A673 (cell line): ENCODE measurements around the gene GUCY1A1. TPM values are rescaled to one million over a fixed set of nuclear protein-coding genes. Genes with fewer than 3 reads are reported as not detected.

ENCODE experiments used
- BruUV-seq: library from RNA; stranded (reverse); fragments of 400-500 nt; replicated peaks from 2 replicates; lab custom pipeline; 2021; lab: Mats Ljungman, UMichigan
- CTCF ChIA-PET: fragments of 300-600 bp; sonication (Branson Sonifier 250); formaldehyde crosslinking; loops from one replicate; lab custom pipeline; 2022; ENCODE audit warnings: antibody characterized with exemption; lab: Charles Lee
- POLR2A ChIA-PET: fragments of 300-600 bp; sonication (Branson Sonifier 250); formaldehyde crosslinking; loops from one replicate; lab custom pipeline; 2022; ENCODE audit warnings: antibody characterized with exemption; ENCODE audit not compliant: low non-redundant PET; lab: Charles Lee
- DNase-seq: peaks from one replicate; pipeline ENCODE4 v3.0.0-alpha.2; 2015; ENCODE audit warnings: low spot score
- H3K27ac ChIP-seq: fragments of 200-600 bp; sonication (generic); 2 replicates; pipeline ENCODE4 v1.5.1; 2016; ENCODE audit warnings: mixed run types, low read depth, mild to moderate bottlenecking, mixed read lengths, antibody characterized with exemption, low read length; ENCODE audit not compliant: poor library complexity, severe bottlenecking
- H3K27me3 ChIP-seq: fragments of 200-600 bp; sonication (generic); replicated peaks from 2 replicates; pipeline ENCODE4 v1.6.1; 2017; ENCODE audit warnings: mixed run types, low read depth, mild to moderate bottlenecking, mixed read lengths, antibody characterized with exemption, low read length; ENCODE audit not compliant: insufficient read depth, poor library complexity
- H3K36me3 ChIP-seq: fragments of 200-600 bp; sonication (generic); 2 replicates; pipeline ENCODE4 v1.6.1; 2016; ENCODE audit warnings: mixed run types, mild to moderate bottlenecking, mixed read lengths, antibody characterized with exemption, low read length; ENCODE audit not compliant: insufficient read depth, poor library complexity, severe bottlenecking
- H3K4me1 ChIP-seq: fragments of 200-600 bp; sonication (generic); 2 replicates; pipeline ENCODE4 v1.6.1; 2017; ENCODE audit warnings: mixed run types, mild to moderate bottlenecking, mixed read lengths, antibody characterized with exemption, low read length; ENCODE audit not compliant: insufficient read depth, poor library complexity, severe bottlenecking
- H3K4me3 ChIP-seq: fragments of 200-600 bp; sonication (generic); 2 replicates; pipeline ENCODE4 v1.5.1; 2016; ENCODE audit warnings: low read depth, mixed run types, mild to moderate bottlenecking, mixed read lengths, low read length; ENCODE audit not compliant: poor library complexity, severe bottlenecking
- H3K9me3 ChIP-seq: fragments of 200-600 bp; sonication (generic); 2 replicates; pipeline ENCODE4 v1.6.1; 2016; ENCODE audit warnings: mixed run types, low read depth, mild to moderate bottlenecking, mixed read lengths, antibody characterized with exemption, low read length; ENCODE audit not compliant: poor library complexity, severe bottlenecking
- CTCF ChIP-seq: fragments of 300-800, 200-600 bp; sonication (generic); conservative IDR thresholded peaks from 2 replicates; pipeline ENCODE4 v1.5.1; 2017; ENCODE audit warnings: low read depth, mild to moderate bottlenecking, antibody characterized with exemption, low read length, moderate library complexity, mixed read lengths
- EZH2 ChIP-seq: fragments of 200-600 bp; sonication (generic); IDR thresholded peaks from 2 replicates; pipeline ENCODE4 v1.6.1; 2017; ENCODE audit warnings: borderline replicate concordance, low read depth, mild to moderate bottlenecking, mixed read lengths, antibody characterized with exemption, low read length; ENCODE audit not compliant: poor library complexity, severe bottlenecking
- intact Hi-C: fragments of 100-400 bp; cut with micrococcal nuclease; formaldehyde crosslinking; loops from one replicate; pipeline ENCODE4 v1.10.0; 2022; ENCODE audit not compliant: unreplicated experiment
- total RNA-seq: library from RNA; stranded (reverse); gene quantifications from 2 replicates; pipeline ENCODE4 v1.2.3, GENCODE V29; 2021

Gene GUCY1A1
- total RNA-seq, 1 experiment from 2014 or later = 0.37 TPM

GRCh38 chr4:155708782-155709181 lies 42.1 kb downstream of the GUCY1A1 start:
- POLR2A ChIA-PET = no interaction called here
- no peak for DNase-seq
- Histone ChIP-seq H3K36me3 (no peaks in the 10 kb centered on the region), H3K27me3 (no peaks in the 10 kb centered on the region), H3K27ac (no peak overlapping the region), H3K9me3 (no peaks in the 10 kb centered on the region), H3K4me3 (no peak overlapping the region), H3K4me1 (no peaks in the 10 kb centered on the region)
- BruUV-seq = no TSS peak
- intact Hi-C loops = no loop called here
- TF ChIP-seq EZH2 = no peak
- no peak for TF ChIP-seq CTCF
- CTCF ChIA-PET = no interaction called here

GRCh38 chr4:155709918-155710317 lies 43.3 kb downstream of the GUCY1A1 start:
- Histone ChIP-seq H3K4me1 (no peaks in the 10 kb centered on the region), H3K4me3 (no peak overlapping the region), H3K36me3 (no peaks in the 10 kb centered on the region), H3K9me3 (no peaks in the 10 kb centered on the region), H3K27me3 (no peaks in the 10 kb centered on the region), H3K27ac (no peak overlapping the region)
- ChIA-PET CTCF (no interaction called here), POLR2A (no interaction called here)
- intact Hi-C loops = no loop called here
- no peak for DNase-seq
- no TSS peak for BruUV-seq
- TF ChIP-seq CTCF (no peak), EZH2 (no peak)

GRCh38 chr4:155711556-155711955 lies 44.9 kb downstream of the GUCY1A1 start:
- Histone ChIP-seq H3K36me3 (no peaks in the 10 kb centered on the region), H3K9me3 (no peaks in the 10 kb centered on the region), H3K4me3 (no peak overlapping the region), H3K27ac (no peak overlapping the region), H3K27me3 (no peaks in the 10 kb centered on the region), H3K4me1 (no peaks in the 10 kb centered on the region)
- intact Hi-C loops = no loop called here
- POLR2A ChIA-PET = no interaction called here
- CTCF ChIA-PET = no interaction called here
- TF ChIP-seq CTCF (no peak), EZH2 (no peak)
- no peak for DNase-seq
- no TSS peak for BruUV-seq
